GM12878 (cell line): ENCODE measurements around the gene HLA-DMA. TPM values are rescaled to one million over a fixed set of nuclear protein-coding genes. Genes with fewer than 3 reads are reported as not detected.

Experiments
- ATF7 ChIP-seq: fragments of 450-650 bp; IDR thresholded peaks from 2 replicates; pipeline ENCODE4 v1.6.1; 2016; ENCODE audit warnings: low read depth, mild to moderate bottlenecking
- HDGF ChIP-seq: fragments of 450-650 bp; IDR thresholded peaks from 2 replicates; pipeline ENCODE4 v1.6.1; 2016; ENCODE audit warnings: antibody characterized with exemption
- RBBP5 ChIP-seq: fragments of 200-600 bp; sonication (generic); conservative IDR thresholded peaks from 2 replicates; pipeline ENCODE4 v1.6.1; 2016
- TCF3 ChIP-seq: IDR thresholded peaks from 2 replicates; pipeline ENCODE4 v1.6.1; 2012; ENCODE audit warnings: low read depth, mild to moderate bottlenecking, low read length, borderline replicate concordance; ENCODE audit not compliant: insufficient read depth
- ZNF274 ChIP-seq: IDR thresholded peaks from one replicate; pipeline ENCODE4 v1.8.0; 2011; ENCODE audit not compliant: insufficient read length, insufficient read depth
- polyA plus RNA-seq, 11 experiments: library from polyadenylated mRNA; depleted of rRNA in 4 of 11; unstranded in 6 of 11; stranded (reverse) in 5 of 11; fragments of >200 nt; fragmentation: Nextera tagmentation in 4 of 11; fragmentation: Illumina TruSeq in 1 of 11; extraction: Ambion mirVana in 4 of 11; extraction: Trizol in 1 of 11; gene quantifications; 1 replicate in 1 of 11; 2 replicates in 10 of 11; pipeline versions ENCODE4 v1.2.1 to v1.2.3, GENCODE V29; 2011 to 2016; ENCODE audit warnings: inconsistent platforms in 2 of 11, missing spikeins in 2 of 11, low read depth in 1 of 11
- total RNA-seq, 4 experiments: library from RNA; depleted of rRNA in 3 of 4; stranded (reverse); fragments of >200 nt in 3 of 4; fragmentation: Illumina TruSeq in 1 of 4; extraction: Trizol in 1 of 4; gene quantifications; 2 replicates each; pipeline versions ENCODE4 v1.2.1 to v1.2.3, GENCODE V29; 2013 to 2021
- TF ChIP-seq, protein P1 (sequence below): fragments of 450-650 bp; IDR thresholded peaks from 2 replicates; pipeline ENCODE4 v1.6.1; 2017; ENCODE audit warnings: mild to moderate bottlenecking, moderate library complexity
- TF ChIP-seq, protein P2 (sequence below): fragments of 150-350 bp; IDR thresholded peaks from 2 replicates; pipeline ENCODE4 v1.6.1; 2014; ENCODE audit warnings: mild to moderate bottlenecking, low read depth, low read length
- TF ChIP-seq, protein P3 (sequence below): fragments of 450-650 bp; IDR thresholded peaks from 2 replicates; pipeline ENCODE4 v1.6.1; 2018; ENCODE audit warnings: borderline replicate concordance, mild to moderate bottlenecking; ENCODE audit not compliant: partially characterized antibody
- TF ChIP-seq, protein P4 (sequence below): fragments of 450-650 bp; IDR thresholded peaks from 2 replicates; pipeline ENCODE4 v1.6.1; 2017; ENCODE audit warnings: mild to moderate bottlenecking, moderate library complexity
- TF ChIP-seq, protein P5 (sequence below): fragments of 450-650 bp; IDR thresholded peaks from 2 replicates; pipeline ENCODE4 v1.6.1; 2016; ENCODE audit warnings: mild to moderate bottlenecking, moderate library complexity, borderline replicate concordance

The HLA-DMA gene
- total and polyA plus RNA-seq, 10 of the 15 experiments (the other 5 are each of a cell fraction or from before 2014, with no cell fraction given) = 177 to 552 (median 309) TPM

DNA sequence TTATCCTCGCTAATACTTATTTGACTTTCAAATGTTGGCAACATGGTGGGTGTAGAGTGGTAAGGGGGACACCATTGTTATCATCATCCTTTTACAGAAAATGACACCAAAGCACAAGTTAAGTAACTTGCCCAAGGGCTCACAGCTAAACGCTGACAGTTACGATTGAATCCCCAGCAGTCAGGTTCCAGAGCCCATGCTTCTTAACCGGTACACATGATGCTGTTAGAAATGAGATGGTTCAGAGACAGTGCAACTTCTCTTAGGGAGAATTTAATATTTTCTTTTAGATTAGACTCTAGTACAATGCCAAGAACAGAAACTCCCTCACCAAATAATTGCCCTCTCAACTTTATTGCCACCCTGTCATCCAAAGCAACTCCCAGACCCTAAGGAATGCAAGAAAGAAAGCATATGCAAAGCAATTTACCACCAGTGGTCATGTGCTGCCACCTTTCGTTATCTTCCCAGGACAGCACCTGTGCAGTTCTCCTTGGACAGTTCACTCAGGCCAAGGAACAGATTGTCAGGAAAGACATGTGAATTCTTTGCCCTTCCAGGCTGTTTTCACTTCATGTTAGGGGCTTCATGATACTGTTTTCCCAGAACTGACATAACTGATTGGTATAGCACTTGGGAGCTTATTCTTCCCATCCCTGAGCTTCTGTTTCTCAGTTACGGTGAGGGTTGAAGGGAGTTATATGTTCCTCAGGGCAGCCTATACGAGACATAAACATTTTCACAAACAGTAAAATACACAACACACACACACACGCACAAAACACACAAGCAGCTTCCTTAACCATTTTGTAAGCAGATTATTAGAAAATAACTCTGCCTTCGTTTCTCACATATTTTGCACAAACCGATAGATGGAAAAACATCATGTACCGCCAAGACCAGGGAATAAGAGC is 5.1 kb downstream of the HLA-DMA start (continued):
- TF ChIP-seq, protein P1, sequence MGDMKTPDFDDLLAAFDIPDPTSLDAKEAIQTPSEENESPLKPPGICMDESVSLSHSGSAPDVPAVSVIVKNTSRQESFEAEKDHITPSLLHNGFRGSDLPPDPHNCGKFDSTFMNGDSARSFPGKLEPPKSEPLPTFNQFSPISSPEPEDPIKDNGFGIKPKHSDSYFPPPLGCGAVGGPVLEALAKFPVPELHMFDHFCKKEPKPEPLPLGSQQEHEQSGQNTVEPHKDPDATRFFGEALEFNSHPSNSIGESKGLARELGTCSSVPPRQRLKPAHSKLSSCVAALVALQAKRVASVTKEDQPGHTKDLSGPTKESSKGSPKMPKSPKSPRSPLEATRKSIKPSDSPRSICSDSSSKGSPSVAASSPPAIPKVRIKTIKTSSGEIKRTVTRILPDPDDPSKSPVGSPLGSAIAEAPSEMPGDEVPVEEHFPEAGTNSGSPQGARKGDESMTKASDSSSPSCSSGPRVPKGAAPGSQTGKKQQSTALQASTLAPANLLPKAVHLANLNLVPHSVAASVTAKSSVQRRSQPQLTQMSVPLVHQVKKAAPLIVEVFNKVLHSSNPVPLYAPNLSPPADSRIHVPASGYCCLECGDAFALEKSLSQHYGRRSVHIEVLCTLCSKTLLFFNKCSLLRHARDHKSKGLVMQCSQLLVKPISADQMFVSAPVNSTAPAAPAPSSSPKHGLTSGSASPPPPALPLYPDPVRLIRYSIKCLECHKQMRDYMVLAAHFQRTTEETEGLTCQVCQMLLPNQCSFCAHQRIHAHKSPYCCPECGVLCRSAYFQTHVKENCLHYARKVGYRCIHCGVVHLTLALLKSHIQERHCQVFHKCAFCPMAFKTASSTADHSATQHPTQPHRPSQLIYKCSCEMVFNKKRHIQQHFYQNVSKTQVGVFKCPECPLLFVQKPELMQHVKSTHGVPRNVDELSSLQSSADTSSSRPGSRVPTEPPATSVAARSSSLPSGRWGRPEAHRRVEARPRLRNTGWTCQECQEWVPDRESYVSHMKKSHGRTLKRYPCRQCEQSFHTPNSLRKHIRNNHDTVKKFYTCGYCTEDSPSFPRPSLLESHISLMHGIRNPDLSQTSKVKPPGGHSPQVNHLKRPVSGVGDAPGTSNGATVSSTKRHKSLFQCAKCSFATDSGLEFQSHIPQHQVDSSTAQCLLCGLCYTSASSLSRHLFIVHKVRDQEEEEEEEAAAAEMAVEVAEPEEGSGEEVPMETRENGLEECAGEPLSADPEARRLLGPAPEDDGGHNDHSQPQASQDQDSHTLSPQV = no peak
- no peak for TF ChIP-seq ZNF274
- no peak for TF ChIP-seq RBBP5
- TF ChIP-seq, protein P2, sequence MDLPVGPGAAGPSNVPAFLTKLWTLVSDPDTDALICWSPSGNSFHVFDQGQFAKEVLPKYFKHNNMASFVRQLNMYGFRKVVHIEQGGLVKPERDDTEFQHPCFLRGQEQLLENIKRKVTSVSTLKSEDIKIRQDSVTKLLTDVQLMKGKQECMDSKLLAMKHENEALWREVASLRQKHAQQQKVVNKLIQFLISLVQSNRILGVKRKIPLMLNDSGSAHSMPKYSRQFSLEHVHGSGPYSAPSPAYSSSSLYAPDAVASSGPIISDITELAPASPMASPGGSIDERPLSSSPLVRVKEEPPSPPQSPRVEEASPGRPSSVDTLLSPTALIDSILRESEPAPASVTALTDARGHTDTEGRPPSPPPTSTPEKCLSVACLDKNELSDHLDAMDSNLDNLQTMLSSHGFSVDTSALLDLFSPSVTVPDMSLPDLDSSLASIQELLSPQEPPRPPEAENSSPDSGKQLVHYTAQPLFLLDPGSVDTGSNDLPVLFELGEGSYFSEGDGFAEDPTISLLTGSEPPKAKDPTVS = no peak
- TF ChIP-seq ATF7 = no peak
- TF ChIP-seq, protein P3, sequence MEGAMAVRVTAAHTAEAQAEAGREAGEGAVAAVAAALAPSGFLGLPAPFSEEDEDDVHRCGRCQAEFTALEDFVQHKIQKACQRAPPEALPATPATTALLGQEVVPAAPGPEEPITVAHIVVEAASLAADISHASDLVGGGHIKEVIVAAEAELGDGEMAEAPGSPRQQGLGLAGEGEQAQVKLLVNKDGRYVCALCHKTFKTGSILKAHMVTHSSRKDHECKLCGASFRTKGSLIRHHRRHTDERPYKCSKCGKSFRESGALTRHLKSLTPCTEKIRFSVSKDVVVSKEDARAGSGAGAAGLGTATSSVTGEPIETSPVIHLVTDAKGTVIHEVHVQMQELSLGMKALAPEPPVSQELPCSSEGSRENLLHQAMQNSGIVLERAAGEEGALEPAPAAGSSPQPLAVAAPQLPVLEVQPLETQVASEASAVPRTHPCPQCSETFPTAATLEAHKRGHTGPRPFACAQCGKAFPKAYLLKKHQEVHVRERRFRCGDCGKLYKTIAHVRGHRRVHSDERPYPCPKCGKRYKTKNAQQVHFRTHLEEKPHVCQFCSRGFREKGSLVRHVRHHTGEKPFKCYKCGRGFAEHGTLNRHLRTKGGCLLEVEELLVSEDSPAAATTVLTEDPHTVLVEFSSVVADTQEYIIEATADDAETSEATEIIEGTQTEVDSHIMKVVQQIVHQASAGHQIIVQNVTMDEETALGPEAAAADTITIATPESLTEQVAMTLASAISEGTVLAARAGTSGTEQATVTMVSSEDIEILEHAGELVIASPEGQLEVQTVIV = no peak
- TF ChIP-seq HDGF = 0 out of 2 replicates have a peak, but pooled peaks have one; percentile 34
- no peak for TF ChIP-seq TCF3
- TF ChIP-seq, protein P4, sequence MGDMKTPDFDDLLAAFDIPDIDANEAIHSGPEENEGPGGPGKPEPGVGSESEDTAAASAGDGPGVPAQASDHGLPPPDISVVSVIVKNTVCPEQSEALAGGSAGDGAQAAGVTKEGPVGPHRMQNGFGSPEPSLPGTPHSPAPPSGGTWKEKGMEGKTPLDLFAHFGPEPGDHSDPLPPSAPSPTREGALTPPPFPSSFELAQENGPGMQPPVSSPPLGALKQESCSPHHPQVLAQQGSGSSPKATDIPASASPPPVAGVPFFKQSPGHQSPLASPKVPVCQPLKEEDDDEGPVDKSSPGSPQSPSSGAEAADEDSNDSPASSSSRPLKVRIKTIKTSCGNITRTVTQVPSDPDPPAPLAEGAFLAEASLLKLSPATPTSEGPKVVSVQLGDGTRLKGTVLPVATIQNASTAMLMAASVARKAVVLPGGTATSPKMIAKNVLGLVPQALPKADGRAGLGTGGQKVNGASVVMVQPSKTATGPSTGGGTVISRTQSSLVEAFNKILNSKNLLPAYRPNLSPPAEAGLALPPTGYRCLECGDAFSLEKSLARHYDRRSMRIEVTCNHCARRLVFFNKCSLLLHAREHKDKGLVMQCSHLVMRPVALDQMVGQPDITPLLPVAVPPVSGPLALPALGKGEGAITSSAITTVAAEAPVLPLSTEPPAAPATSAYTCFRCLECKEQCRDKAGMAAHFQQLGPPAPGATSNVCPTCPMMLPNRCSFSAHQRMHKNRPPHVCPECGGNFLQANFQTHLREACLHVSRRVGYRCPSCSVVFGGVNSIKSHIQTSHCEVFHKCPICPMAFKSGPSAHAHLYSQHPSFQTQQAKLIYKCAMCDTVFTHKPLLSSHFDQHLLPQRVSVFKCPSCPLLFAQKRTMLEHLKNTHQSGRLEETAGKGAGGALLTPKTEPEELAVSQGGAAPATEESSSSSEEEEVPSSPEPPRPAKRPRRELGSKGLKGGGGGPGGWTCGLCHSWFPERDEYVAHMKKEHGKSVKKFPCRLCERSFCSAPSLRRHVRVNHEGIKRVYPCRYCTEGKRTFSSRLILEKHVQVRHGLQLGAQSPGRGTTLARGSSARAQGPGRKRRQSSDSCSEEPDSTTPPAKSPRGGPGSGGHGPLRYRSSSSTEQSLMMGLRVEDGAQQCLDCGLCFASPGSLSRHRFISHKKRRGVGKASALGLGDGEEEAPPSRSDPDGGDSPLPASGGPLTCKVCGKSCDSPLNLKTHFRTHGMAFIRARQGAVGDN = no peak
- TF ChIP-seq, protein P5, sequence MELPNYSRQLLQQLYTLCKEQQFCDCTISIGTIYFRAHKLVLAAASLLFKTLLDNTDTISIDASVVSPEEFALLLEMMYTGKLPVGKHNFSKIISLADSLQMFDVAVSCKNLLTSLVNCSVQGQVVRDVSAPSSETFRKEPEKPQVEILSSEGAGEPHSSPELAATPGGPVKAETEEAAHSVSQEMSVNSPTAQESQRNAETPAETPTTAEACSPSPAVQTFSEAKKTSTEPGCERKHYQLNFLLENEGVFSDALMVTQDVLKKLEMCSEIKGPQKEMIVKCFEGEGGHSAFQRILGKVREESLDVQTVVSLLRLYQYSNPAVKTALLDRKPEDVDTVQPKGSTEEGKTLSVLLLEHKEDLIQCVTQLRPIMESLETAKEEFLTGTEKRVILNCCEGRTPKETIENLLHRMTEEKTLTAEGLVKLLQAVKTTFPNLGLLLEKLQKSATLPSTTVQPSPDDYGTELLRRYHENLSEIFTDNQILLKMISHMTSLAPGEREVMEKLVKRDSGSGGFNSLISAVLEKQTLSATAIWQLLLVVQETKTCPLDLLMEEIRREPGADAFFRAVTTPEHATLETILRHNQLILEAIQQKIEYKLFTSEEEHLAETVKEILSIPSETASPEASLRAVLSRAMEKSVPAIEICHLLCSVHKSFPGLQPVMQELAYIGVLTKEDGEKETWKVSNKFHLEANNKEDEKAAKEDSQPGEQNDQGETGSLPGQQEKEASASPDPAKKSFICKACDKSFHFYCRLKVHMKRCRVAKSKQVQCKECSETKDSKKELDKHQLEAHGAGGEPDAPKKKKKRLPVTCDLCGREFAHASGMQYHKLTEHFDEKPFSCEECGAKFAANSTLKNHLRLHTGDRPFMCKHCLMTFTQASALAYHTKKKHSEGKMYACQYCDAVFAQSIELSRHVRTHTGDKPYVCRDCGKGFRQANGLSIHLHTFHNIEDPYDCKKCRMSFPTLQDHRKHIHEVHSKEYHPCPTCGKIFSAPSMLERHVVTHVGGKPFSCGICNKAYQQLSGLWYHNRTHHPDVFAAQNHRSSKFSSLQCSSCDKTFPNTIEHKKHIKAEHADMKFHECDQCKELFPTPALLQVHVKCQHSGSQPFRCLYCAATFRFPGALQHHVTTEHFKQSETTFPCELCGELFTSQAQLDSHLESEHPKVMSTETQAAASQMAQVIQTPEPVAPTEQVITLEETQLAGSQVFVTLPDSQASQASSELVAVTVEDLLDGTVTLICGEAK = 0 out of 2 replicates have a peak, but pooled peaks have one; percentile 56
